Upper lobe of left lung (tissue), 4 donors: ENCODE data around the gene HK2.

Experiments used
- CTCF ChIP-seq, 6 experiments: fragments of 450-650 bp in 4 of 6; fragments of 200-600 bp in 2 of 6; sonication (generic) in 2 of 6; IDR thresholded peaks; one replicate each; pipeline ENCODE4 v1.5.1; 2016 to 2019; ENCODE audit warnings: antibody characterized with exemption in 6 of 6
- EP300 ChIP-seq, 4 donors: sonication (generic); formaldehyde crosslinking; IDR thresholded peaks; one replicate each; pipeline ENCODE4 v1.5.1; 2017; ENCODE audit warnings: antibody characterized with exemption in 4 of 4, control low read depth in 2 of 4
- POLR2A ChIP-seq, 4 donors: fragments of 450-650 bp; IDR thresholded peaks; one replicate each; pipeline ENCODE4 v1.5.1; 2016 to 2017; ENCODE audit warnings: antibody characterized with exemption in 4 of 4, mild to moderate bottlenecking in 2 of 4
- POLR2AphosphoS5 ChIP-seq, 2 donors: sonication (generic); formaldehyde crosslinking; IDR thresholded peaks; one replicate each; pipeline ENCODE4 v1.5.1; 2017; ENCODE audit warnings: antibody characterized with exemption in 2 of 2

GRCh38 chr2:74925361-74925786, 91.4 kb downstream of the HK2 start:
- TF ChIP-seq CTCF (IDR thresholded peaks at IDR 0.05) = no peak
- no peak for TF ChIP-seq EP300 (IDR thresholded peaks at IDR 0.05)
- no peak for TF ChIP-seq POLR2A (IDR thresholded peaks at IDR 0.05)
- TF ChIP-seq POLR2AphosphoS5 (IDR thresholded peaks at IDR 0.05) = no peak
